IMR-90 (cell line): ENCODE results near the gene IMMT. TPM values are rescaled to one million over a fixed set of nuclear protein-coding genes. Genes with fewer than 3 reads are reported as not detected.

Experiments
- ATAC-seq: fragments of 200-7000 bp; cut with Tn5 transposase; 2 replicates; pipeline ENCODE4 v1.9.1; 2020; ENCODE audit warnings: low read depth, mild to moderate bottlenecking, moderate library complexity
- BruUV-seq: library from RNA; stranded (reverse); fragments of 400-500 nt; replicated peaks from 2 replicates; lab custom pipeline; 2021; lab: Mats Ljungman, UMichigan
- CTCF ChIA-PET: fragments of 300-600 bp; formaldehyde crosslinking; extraction: SDS; loops from one replicate; lab custom pipeline; 2021; ENCODE audit warnings: antibody characterized with exemption; lab: Yijun Ruan, JAX
- POLR2A ChIA-PET: fragments of 300-600 bp; sonication (Branson Sonifier 250); formaldehyde crosslinking; loops from one replicate; lab custom pipeline; 2022; ENCODE audit warnings: antibody characterized with exemption; ENCODE audit not compliant: unreplicated experiment; lab: Charles Lee
- DNase-seq: peaks from one replicate; pipeline ENCODE4 v3.0.0; 2013
- H2AFZ ChIP-seq: replicated peaks from 2 replicates; pipeline ENCODE3; 2013; ENCODE audit warnings: low read length, mild to moderate bottlenecking; ENCODE audit not compliant: poor library complexity
- H2AK5ac ChIP-seq: 2 replicates; pipeline ENCODE4 v1.6.1; 2013; ENCODE audit warnings: low read depth, low read length, inconsistent platforms
- H2AK9ac ChIP-seq: replicated peaks from 2 replicates; pipeline ENCODE3; 2013; ENCODE audit warnings: mild to moderate bottlenecking, low read depth, low read length, moderate library complexity; ENCODE audit not compliant: poor library complexity
- H2BK120ac ChIP-seq: 2 replicates; pipeline ENCODE4 v1.6.1; 2013; ENCODE audit warnings: low read depth, low read length, inconsistent platforms
- H2BK15ac ChIP-seq: 3 replicates; pipeline ENCODE4 v1.6.1; 2013; ENCODE audit warnings: low read depth, low read length, inconsistent platforms
- H2BK20ac ChIP-seq: 2 replicates; pipeline ENCODE4 v1.6.1; 2013; ENCODE audit warnings: low read depth, mild to moderate bottlenecking, inconsistent platforms, low read length, moderate library complexity
- H2BK5ac ChIP-seq: 2 replicates; pipeline ENCODE4 v1.6.1; 2013; ENCODE audit warnings: mild to moderate bottlenecking, low read depth, low read length, inconsistent platforms; ENCODE audit not compliant: poor library complexity, severe bottlenecking
- H3K14ac ChIP-seq: replicated peaks from 2 replicates; pipeline ENCODE4 v1.6.1; 2013; ENCODE audit warnings: low read depth, low read length, inconsistent platforms
- H3K18ac ChIP-seq: 2 replicates; pipeline ENCODE4 v1.6.1; 2013; ENCODE audit warnings: low read depth, low read length, control low read depth
- H3K23ac ChIP-seq: 2 replicates; pipeline ENCODE4 v1.6.1; 2013; ENCODE audit warnings: low read depth, low read length, inconsistent platforms
- H3K27ac ChIP-seq: 2 replicates; pipeline ENCODE4 v1.5.1; 2013; ENCODE audit warnings: mild to moderate bottlenecking, control low read depth, low read length; ENCODE audit not compliant: insufficient read depth
- H3K27me3 ChIP-seq: 2 replicates; pipeline ENCODE4 v1.6.1; 2013; ENCODE audit warnings: low read length; ENCODE audit not compliant: control insufficient read depth, insufficient read depth
- H3K36me3 ChIP-seq: 2 replicates; pipeline ENCODE4 v1.6.1; 2013; ENCODE audit warnings: low read length, mixed read lengths; ENCODE audit not compliant: control insufficient read depth, insufficient read depth
- H3K4ac ChIP-seq: 2 replicates; pipeline ENCODE4 v1.6.1; 2013; ENCODE audit warnings: low read depth, low read length, inconsistent platforms
- H3K4me1 ChIP-seq: 2 replicates; pipeline ENCODE4 v1.6.1; 2013; ENCODE audit warnings: low read length, mixed read lengths; ENCODE audit not compliant: control insufficient read depth, insufficient read depth
- H3K4me2 ChIP-seq: 2 replicates; pipeline ENCODE4 v1.6.1; 2013; ENCODE audit warnings: low read depth, mild to moderate bottlenecking, control low read depth, low read length, moderate library complexity
- H3K4me3 ChIP-seq: 2 replicates; pipeline ENCODE4 v1.5.1; 2013; ENCODE audit warnings: low read depth, mild to moderate bottlenecking, control low read depth, low read length, moderate library complexity; ENCODE audit not compliant: insufficient read depth
- H3K56ac ChIP-seq: 2 replicates; pipeline ENCODE4 v1.6.1; 2013; ENCODE audit warnings: low read length, inconsistent platforms; ENCODE audit not compliant: insufficient read depth; ENCODE audit errors: extremely low read depth
- H3K79me1 ChIP-seq, 2 experiments: 2 replicates each; pipeline ENCODE4 v1.6.1; 2013; ENCODE audit warnings: low read length in 2 of 2, inconsistent platforms in 1 of 2, low read depth in 1 of 2
- H3K9ac ChIP-seq: 2 replicates; pipeline ENCODE4 v1.6.1; 2013; ENCODE audit warnings: low read depth, low read length, control low read depth
- H3K9me1 ChIP-seq: 2 replicates; pipeline ENCODE4 v1.6.1; 2013; ENCODE audit warnings: low read length, inconsistent platforms; ENCODE audit not compliant: insufficient read depth
- H3K9me3 ChIP-seq: 2 replicates; pipeline ENCODE4 v1.6.1; 2013; ENCODE audit warnings: low read length; ENCODE audit not compliant: control insufficient read depth, insufficient read depth
- H4K20me1 ChIP-seq: 2 replicates; pipeline ENCODE4 v1.6.1; 2013; ENCODE audit warnings: low read length, inconsistent platforms; ENCODE audit not compliant: insufficient read depth
- H4K5ac ChIP-seq: 2 replicates; pipeline ENCODE4 v1.6.1; 2013; ENCODE audit warnings: mild to moderate bottlenecking, low read depth, low read length, control low read depth
- H4K8ac ChIP-seq, 2 experiments: 2 replicates each; pipeline ENCODE4 v1.6.1; 2013; ENCODE audit warnings: low read depth in 2 of 2, low read length in 2 of 2, control low read depth in 1 of 2, inconsistent platforms in 1 of 2
- H4K91ac ChIP-seq: 2 replicates; pipeline ENCODE4 v1.6.1; 2013; ENCODE audit warnings: low read depth, low read length, inconsistent platforms; ENCODE audit not compliant: insufficient read depth
- CEBPB ChIP-seq: IDR thresholded peaks from 2 replicates; pipeline ENCODE4 v1.6.1; 2012; ENCODE audit warnings: low read depth, low read length, improper control_type of control experiment
- FOS ChIP-seq: fragments of 150-350 bp; IDR thresholded peaks from 2 replicates; pipeline ENCODE4 v1.6.1; 2016; ENCODE audit warnings: low read depth, low read length
- MAFK ChIP-seq: IDR thresholded peaks from 2 replicates; pipeline ENCODE4 v1.6.1; 2012; ENCODE audit warnings: low read depth, low read length, improper control_type of control experiment
- MAZ ChIP-seq: IDR thresholded peaks from 2 replicates; pipeline ENCODE4 v1.6.1; 2012; ENCODE audit warnings: low read depth, mild to moderate bottlenecking, low read length, improper control_type of control experiment, moderate library complexity, borderline replicate concordance
- MXI1 ChIP-seq: IDR thresholded peaks from 2 replicates; pipeline ENCODE4 v1.6.1; 2012; ENCODE audit warnings: low read depth, mild to moderate bottlenecking, low read length, moderate library complexity, borderline replicate concordance
- NFE2L2 ChIP-seq: fragments of 150-350 bp; IDR thresholded peaks from 2 replicates; pipeline ENCODE4 v1.6.1; 2016; ENCODE audit warnings: low read depth, mild to moderate bottlenecking, low read length
- RAD21 ChIP-seq: IDR thresholded peaks from 2 replicates; pipeline ENCODE4 v1.6.1; 2012; ENCODE audit warnings: low read length, improper control_type of control experiment
- RFX5 ChIP-seq: IDR thresholded peaks from 2 replicates; pipeline ENCODE4 v1.8.0; 2012; ENCODE audit warnings: low read depth, mild to moderate bottlenecking, low read length, moderate library complexity
- SMC3 ChIP-seq: fragments of 150-350 bp; IDR thresholded peaks from 2 replicates; pipeline ENCODE4 v1.6.1; 2016; ENCODE audit warnings: low read depth, mild to moderate bottlenecking, antibody characterized with exemption, low read length, moderate library complexity
- WGBS, 2 experiments: methylation state at CpG; one replicate each; pipeline versions ENCODE4 v1.1.5 to v1.1.7; 2013; ENCODE audit warnings: missing lambda C conversion rate in 2 of 2; ENCODE audit not compliant: insufficient read length in 1 of 2; ENCODE audit errors: extremely low coverage in 2 of 2; 5-methylcytosine and 5-hydroxymethylcytosine counted together
- dilution Hi-C: fragments of 300-500 bp; cut with HindIII; formaldehyde crosslinking; loops from one replicate; pipeline ENCODE4 v1.14.3; 2018; ENCODE audit warnings: low sequenced_read_pairs; ENCODE audit not compliant: unreplicated experiment
- in situ Hi-C: fragments of 300-500 bp; cut with MboI; formaldehyde crosslinking; loops from 3 replicates; pipeline ENCODE4 v1.14.3; 2019; ENCODE audit warnings: low sequenced_read_pairs, inconsistent platforms, mixed read lengths
- intact Hi-C: fragments of 100-400 bp; cut with micrococcal nuclease; formaldehyde crosslinking; loops from 2 replicates; pipeline ENCODE4 v1.10.0; 2022
- polyA plus RNA-seq, 3 experiments: library from polyadenylated mRNA; depleted of rRNA; stranded (reverse); fragments of >200 nt; gene quantifications; 2 replicates each; pipeline ENCODE4 v1.2.3, GENCODE V29; 2012; ENCODE audit warnings: low replicate concordance in 1 of 3
- total RNA-seq: library from RNA; depleted of rRNA; stranded (reverse); fragments of >200 nt; gene quantifications from 2 replicates; pipeline ENCODE4 v1.2.3, GENCODE V29; 2012
- TF ChIP-seq, protein P1 (sequence below): fragments of 150-350 bp; IDR thresholded peaks from 2 replicates; pipeline ENCODE4 v1.6.1; 2017; ENCODE audit warnings: mild to moderate bottlenecking, antibody characterized with exemption, low read length, low read depth
- TF ChIP-seq, protein P2 (sequence below): conservative IDR thresholded peaks from 2 replicates; pipeline ENCODE4 v1.5.1; 2012; ENCODE audit warnings: mild to moderate bottlenecking, low read depth, low read length, improper control_type of control experiment

Gene IMMT
- total and polyA plus RNA-seq, 2 of the 4 experiments (the other 2 are of a cell fraction), result 50.5 to 87.3 TPM

DNA sequence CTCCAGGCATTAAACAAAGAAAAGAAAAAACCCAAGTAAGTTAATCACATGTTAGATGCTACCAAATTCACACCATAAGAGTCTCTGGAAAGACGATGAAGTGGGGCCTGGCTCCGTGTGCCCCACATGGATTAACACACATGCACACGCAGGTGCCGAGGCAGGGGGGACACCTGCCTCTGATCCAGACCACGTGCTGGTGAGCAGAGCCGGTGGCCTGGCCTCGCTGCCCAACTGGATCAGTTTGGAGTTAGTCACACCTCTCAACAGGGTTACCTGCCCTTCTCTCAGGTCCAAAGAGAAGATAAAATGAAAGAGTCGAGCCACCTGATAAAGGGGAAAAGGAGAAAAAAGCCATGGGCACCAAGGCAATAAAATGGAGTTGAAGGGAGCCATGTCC, 44.5 kb upstream of the IMMT start:
- no peak overlapping the region for H3K4me2 ChIP-seq
- H4K91ac ChIP-seq, result no peak overlapping the region
- DNase-seq, result no peak
- no peak overlapping the region for H4K5ac ChIP-seq
- H4K20me1 ChIP-seq, result no peaks in the 10 kb centered on the region
- H2BK20ac ChIP-seq, result no peak overlapping the region
- no peaks in the 10 kb centered on the region for H3K4me1 ChIP-seq
- no peaks in the 10 kb centered on the region; the same call in 1 of the 2 replicates for H3K9me3 ChIP-seq
- intact Hi-C loops (no loop called here), dilution Hi-C loops (no loop called here), in situ Hi-C loops (no loop called here)
- H3K14ac ChIP-seq, result no peak overlapping the region
- H2BK5ac ChIP-seq, result no peak overlapping the region
- ChIA-PET CTCF (no interaction called here), POLR2A (no interaction called here)
- no TSS peak for BruUV-seq
- H3K4ac ChIP-seq, result no peak overlapping the region
- no peak overlapping the region for H4K8ac ChIP-seq
- no peak overlapping the region for H3K18ac ChIP-seq
- H3K27ac ChIP-seq, result no peak overlapping the region
- no peak overlapping the region for H2BK120ac ChIP-seq
- no peak overlapping the region for H3K9ac ChIP-seq
- WGBS, 2 experiments, result no CpG with 5 or more reads among the region's 8 CpGs
- no peak overlapping the region for H3K56ac ChIP-seq
- no peak overlapping the region for H3K23ac ChIP-seq
- no peak overlapping the region for H2AK5ac ChIP-seq
- no peak overlapping the region for H2BK15ac ChIP-seq
- H3K79me1 ChIP-seq, result no peaks in the 10 kb centered on the region
- no peaks in the 10 kb centered on the region for H3K9me1 ChIP-seq
- no peak overlapping the region for H2AFZ ChIP-seq
- no peak for ATAC-seq
- H3K36me3 ChIP-seq, result no peaks in the 10 kb centered on the region
- H2AK9ac ChIP-seq, result no peak overlapping the region
- H3K4me3 ChIP-seq, result no peak overlapping the region
- TF ChIP-seq RFX5 (no peak), SMC3 (no peak), RAD21 (no peak), MAZ (no peak), MAFK (no peak), CEBPB (no peak), NFE2L2 (no peak), MXI1 (no peak), FOS (no peak)
- TF ChIP-seq, protein P1, sequence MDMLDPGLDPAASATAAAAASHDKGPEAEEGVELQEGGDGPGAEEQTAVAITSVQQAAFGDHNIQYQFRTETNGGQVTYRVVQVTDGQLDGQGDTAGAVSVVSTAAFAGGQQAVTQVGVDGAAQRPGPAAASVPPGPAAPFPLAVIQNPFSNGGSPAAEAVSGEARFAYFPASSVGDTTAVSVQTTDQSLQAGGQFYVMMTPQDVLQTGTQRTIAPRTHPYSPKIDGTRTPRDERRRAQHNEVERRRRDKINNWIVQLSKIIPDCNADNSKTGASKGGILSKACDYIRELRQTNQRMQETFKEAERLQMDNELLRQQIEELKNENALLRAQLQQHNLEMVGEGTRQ, result no peak
- TF ChIP-seq, protein P2, sequence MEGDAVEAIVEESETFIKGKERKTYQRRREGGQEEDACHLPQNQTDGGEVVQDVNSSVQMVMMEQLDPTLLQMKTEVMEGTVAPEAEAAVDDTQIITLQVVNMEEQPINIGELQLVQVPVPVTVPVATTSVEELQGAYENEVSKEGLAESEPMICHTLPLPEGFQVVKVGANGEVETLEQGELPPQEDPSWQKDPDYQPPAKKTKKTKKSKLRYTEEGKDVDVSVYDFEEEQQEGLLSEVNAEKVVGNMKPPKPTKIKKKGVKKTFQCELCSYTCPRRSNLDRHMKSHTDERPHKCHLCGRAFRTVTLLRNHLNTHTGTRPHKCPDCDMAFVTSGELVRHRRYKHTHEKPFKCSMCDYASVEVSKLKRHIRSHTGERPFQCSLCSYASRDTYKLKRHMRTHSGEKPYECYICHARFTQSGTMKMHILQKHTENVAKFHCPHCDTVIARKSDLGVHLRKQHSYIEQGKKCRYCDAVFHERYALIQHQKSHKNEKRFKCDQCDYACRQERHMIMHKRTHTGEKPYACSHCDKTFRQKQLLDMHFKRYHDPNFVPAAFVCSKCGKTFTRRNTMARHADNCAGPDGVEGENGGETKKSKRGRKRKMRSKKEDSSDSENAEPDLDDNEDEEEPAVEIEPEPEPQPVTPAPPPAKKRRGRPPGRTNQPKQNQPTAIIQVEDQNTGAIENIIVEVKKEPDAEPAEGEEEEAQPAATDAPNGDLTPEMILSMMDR, result no peak
- peaks cover 43% of the 10 kb centered on the region for H3K27me3 ChIP-seq
